ENCODE measurements around the gene CBLIF. TPM values are rescaled to one million over a fixed set of nuclear protein-coding genes. Genes with fewer than 3 reads are reported as not detected.

Gene CBLIF
- total RNA-seq, result not detected in 2 replicates

DNA sequence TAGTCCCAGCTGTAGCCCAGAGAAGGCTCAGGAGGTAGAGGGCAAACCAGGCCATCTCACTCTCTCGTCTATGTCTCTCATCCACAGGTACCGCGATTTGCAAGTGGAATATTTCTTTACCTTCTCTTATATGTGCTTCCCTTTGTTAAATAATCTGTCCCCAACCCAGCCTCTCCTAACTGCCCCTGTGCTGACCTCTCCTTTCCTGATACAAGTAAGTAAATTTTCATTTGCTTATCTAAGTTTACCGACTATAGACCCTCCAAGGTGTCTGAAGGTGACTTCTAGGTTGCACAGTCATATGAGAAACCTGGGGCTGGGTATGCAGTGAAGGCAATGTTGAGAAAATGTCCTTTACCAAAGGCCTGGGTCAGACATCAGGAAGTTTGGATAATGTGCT is at the start of gene CBLIF:
Gene CBLIF, minus strand, starts transcription at position 101 of the 400 bp plus-strand sequence. Its CDS starts 46 bp downstream, at position 55.

DNA sequence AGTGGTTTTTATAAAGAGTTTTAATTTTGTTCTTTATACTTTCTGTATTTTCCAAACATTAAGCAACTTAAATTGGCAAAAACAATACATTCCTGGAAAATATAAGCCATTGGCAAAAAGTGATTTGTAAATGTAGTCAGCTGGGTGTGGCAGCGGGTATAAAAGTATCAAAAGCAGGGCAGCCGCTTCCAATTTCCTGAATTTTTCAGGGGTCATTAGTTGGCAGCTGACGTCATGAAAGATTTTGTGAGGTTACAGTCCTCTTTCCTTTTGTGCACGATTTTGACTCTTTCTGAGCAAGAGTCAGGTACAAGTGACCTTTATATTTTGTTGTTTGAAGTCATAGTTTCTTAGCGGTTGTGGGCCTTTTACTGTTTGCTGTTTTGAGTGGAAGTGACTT is 33.3 kb upstream of the CBLIF start, which contains the start of gene OOSP3:
Gene OOSP3, plus strand, starts transcription at position 208 of the 400 bp plus-strand sequence. Its CDS starts 27 bp downstream, at position 235.

DNA sequence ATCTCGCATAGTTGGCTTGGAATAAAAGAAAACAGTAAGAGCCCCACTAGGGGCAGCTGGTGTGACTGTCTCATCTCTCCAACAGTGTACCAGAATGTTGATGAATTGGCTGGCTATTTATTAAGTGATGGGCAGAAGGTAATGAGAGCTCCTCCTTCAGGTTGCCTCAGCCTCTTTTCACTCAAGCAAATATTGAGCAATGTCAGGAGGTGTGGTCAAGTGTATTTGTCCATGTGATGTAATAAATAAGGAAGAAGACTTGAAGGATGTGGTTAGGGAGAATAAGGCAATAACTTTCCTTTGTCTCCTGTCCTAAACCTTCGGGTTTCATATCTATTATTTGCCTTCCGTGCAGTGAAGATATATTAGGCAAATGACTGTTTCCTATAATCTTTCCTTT is 21.1 kb upstream of the CBLIF start, which contains the start of gene TCN1:
Gene TCN1, minus strand, starts transcription at position 91 of the 400 bp plus-strand sequence. Its CDS starts 17 bp downstream, at position 74.

DNA sequence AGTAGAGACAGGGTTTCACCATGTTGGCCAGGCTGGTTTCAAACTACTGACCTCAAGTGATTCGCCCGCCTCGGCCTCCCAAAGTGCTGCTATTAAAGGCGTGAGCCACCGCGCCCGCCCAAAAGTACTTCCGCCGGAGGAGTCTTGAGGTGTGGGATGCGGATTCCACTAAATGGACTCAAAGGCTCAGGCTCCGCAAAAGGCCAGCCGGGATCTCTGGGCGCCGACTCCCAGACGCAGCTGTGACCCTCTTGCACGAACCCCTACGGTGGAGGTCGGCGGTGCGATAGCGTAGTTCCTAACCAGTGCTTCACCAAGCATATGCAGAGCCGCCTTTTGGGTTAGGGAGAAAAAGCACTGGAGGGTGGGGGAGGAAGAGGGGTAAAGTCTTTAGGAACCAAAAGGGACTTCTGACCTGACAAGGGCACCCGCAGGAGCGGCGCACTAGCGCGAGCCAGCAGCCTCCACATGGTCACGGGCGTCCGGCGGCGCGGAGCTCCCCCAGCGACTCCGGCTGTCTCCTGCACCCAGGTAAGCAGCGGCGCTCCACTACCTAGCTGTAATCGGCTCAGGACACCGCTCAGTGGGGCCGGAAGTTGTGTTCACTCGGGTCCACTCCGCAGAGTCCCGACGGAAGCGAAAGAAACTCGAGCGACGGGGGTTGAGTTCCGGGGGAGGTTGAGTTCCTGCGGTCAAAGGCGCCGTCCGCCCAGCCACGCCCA is 34.9 kb downstream of the CBLIF start, which contains the start of gene MRPL16:
Gene MRPL16, minus strand, starts transcription at position 590 of the 722 bp plus-strand sequence. Its CDS starts 120 bp downstream, at position 470.

Other genes with a start within 250 kb of the CBLIF start
- 26.5 and 27.1 TPM in 2 replicates for gene OSBP, start 229.7 kb downstream of the CBLIF start, total RNA-seq
- 4.0 and 7.2 TPM in 2 replicates for gene PATL1, start 176.5 kb downstream of the CBLIF start, total RNA-seq
- gene OR10V1, start 131.7 kb downstream of the CBLIF start, total RNA-seq, result not detected in 2 replicates
- gene STX3, start 90.1 kb downstream of the CBLIF start, total RNA-seq, result 40.3 and 55.2 TPM in 2 replicates
- 27.7 and 28.0 TPM in 2 replicates for gene MRPL16, start 34.7 kb downstream of the CBLIF start, total RNA-seq
- gene TCN1, start 21.0 kb upstream of the CBLIF start, total RNA-seq, result 3.9 and 14.9 TPM in 2 replicates
- not detected in 2 replicates for gene OOSP3, start 33.3 kb upstream of the CBLIF start, total RNA-seq
- not detected in 2 replicates for gene OOSP1, start 92.9 kb upstream of the CBLIF start, total RNA-seq
- not detected in 2 replicates for gene OOSP4A, start 118.5 kb upstream of the CBLIF start, total RNA-seq
- gene OOSP4B, start 171.7 kb upstream of the CBLIF start, total RNA-seq, result not detected in 2 replicates
- gene OOSP2, start 194.9 kb upstream of the CBLIF start, total RNA-seq, result not detected in 2 replicates
- not detected in 2 replicates for gene MS4A3, start 211.2 kb upstream of the CBLIF start, total RNA-seq
- not detected in 2 replicates for gene MS4A2, start 243.2 kb upstream of the CBLIF start, total RNA-seq